HEK293 (cell line): ENCODE measurements around the gene CATSPER3.

Source experiments
- CTCF ChIA-PET: fragments of 350-600 bp; formaldehyde crosslinking; extraction: SDS; loops from one replicate; lab custom pipeline; 2021; ENCODE audit warnings: antibody characterized with exemption; lab: Yijun Ruan, JAX
- POLR2A ChIA-PET: fragments of 300-600 bp; formaldehyde crosslinking; extraction: SDS; loops from one replicate; lab custom pipeline; 2020; ENCODE audit warnings: antibody characterized with exemption, inconsistent platforms; lab: Yijun Ruan, JAX
- H3K27ac ChIP-seq: fragments of 200-500 bp; sonication (Bioruptor generic); 2 replicates; pipeline ENCODE4 v1.5.1; 2014; ENCODE audit warnings: low read depth, low read length, control low read depth, inconsistent platforms; ENCODE audit errors: extremely low read depth
- H3K36me3 ChIP-seq, 2 experiments: fragments of 200-500 bp in 1 of 2; sonication (Bioruptor generic) in 1 of 2; 1 replicate in 1 of 2; 2 replicates in 1 of 2; pipeline ENCODE4 v1.5.1; 2014 to 2017; ENCODE audit warnings: inconsistent platforms in 2 of 2, low read length in 2 of 2; ENCODE audit not compliant: control insufficient read depth in 2 of 2, insufficient read depth in 1 of 2
- H3K4me1 ChIP-seq: fragments of 200-500 bp; sonication (Bioruptor generic); 2 replicates; pipeline ENCODE4 v1.5.1; 2014; ENCODE audit warnings: mild to moderate bottlenecking, low read length, inconsistent platforms; ENCODE audit not compliant: control insufficient read depth, insufficient read depth
- H3K4me3 ChIP-seq: 2 replicates; pipeline ENCODE4 v1.5.1; 2011; ENCODE audit warnings: low read depth, mild to moderate bottlenecking, control low read depth, low read length, moderate library complexity
- H3K9me3 ChIP-seq: fragments of 200-500 bp; sonication (Bioruptor generic); 2 replicates; pipeline ENCODE4 v1.5.1; 2014; ENCODE audit warnings: low read depth, low read length, inconsistent platforms; ENCODE audit not compliant: control insufficient read depth, insufficient read depth
- AEBP2 ChIP-seq: fragments of 450-650 bp; formaldehyde crosslinking; IDR thresholded peaks from 2 replicates; pipeline ENCODE4 v1.5.1; 2016; ENCODE audit warnings: missing biosample characterization, missing genetic modification characterization, borderline replicate concordance
- BCL11B ChIP-seq: fragments of 450-650 bp; formaldehyde crosslinking; IDR thresholded peaks from 2 replicates; pipeline ENCODE4 v1.5.1; 2016; ENCODE audit warnings: low read depth, missing biosample characterization, missing genetic modification characterization
- ELK4 ChIP-seq: IDR thresholded peaks from 2 replicates; pipeline ENCODE4 v1.6.1; 2011; ENCODE audit warnings: mild to moderate bottlenecking, low read depth, low read length, borderline replicate concordance
- FEZF1 ChIP-seq: fragments of 450-650 bp; formaldehyde crosslinking; IDR thresholded peaks from 2 replicates; pipeline ENCODE4 v1.5.1; 2016; ENCODE audit warnings: missing biosample characterization, missing genetic modification characterization
- OVOL3 ChIP-seq: fragments of 450-650 bp; formaldehyde crosslinking; IDR thresholded peaks from 2 replicates; pipeline ENCODE4 v1.5.1; 2016; ENCODE audit warnings: missing biosample characterization, missing genetic modification characterization
- PBX3 ChIP-seq: sonication (generic); formaldehyde crosslinking; IDR thresholded peaks from 2 replicates; pipeline ENCODE4 v1.8.1; 2022; ENCODE audit warnings: mild to moderate bottlenecking, moderate library complexity, missing genetic modification reagents
- SCRT2 ChIP-seq: fragments of 450-650 bp; formaldehyde crosslinking; IDR thresholded peaks from 2 replicates; pipeline ENCODE4 v1.5.1; 2016; ENCODE audit warnings: missing biosample characterization, missing genetic modification characterization
- TSHZ1 ChIP-seq: fragments of 450-650 bp; formaldehyde crosslinking; IDR thresholded peaks from 2 replicates; pipeline ENCODE4 v1.5.1; 2016; ENCODE audit warnings: missing biosample characterization, missing genetic modification characterization, borderline replicate concordance
- ZNF10 ChIP-seq: fragments of 450-650 bp; formaldehyde crosslinking; IDR thresholded peaks from 2 replicates; pipeline ENCODE4 v1.5.1; 2017; ENCODE audit warnings: missing biosample characterization, missing genetic modification characterization
- ZNF146 ChIP-seq: fragments of 450-650 bp; formaldehyde crosslinking; IDR thresholded peaks from 2 replicates; pipeline ENCODE4 v1.5.1; 2016; ENCODE audit warnings: missing biosample characterization, missing genetic modification characterization
- ZNF169 ChIP-seq: fragments of 450-650 bp; formaldehyde crosslinking; IDR thresholded peaks from 2 replicates; pipeline ENCODE4 v1.5.1; 2016; ENCODE audit warnings: missing biosample characterization, missing genetic modification characterization
- ZNF335 ChIP-seq: fragments of 450-650 bp; formaldehyde crosslinking; conservative IDR thresholded peaks from 2 replicates; pipeline ENCODE4 v1.5.1; 2016; ENCODE audit warnings: missing biosample characterization, missing genetic modification characterization
- ZNF362 ChIP-seq: fragments of 450-650 bp; formaldehyde crosslinking; IDR thresholded peaks from 2 replicates; pipeline ENCODE4 v1.5.1; 2016; ENCODE audit warnings: missing biosample characterization, missing genetic modification characterization
- ZNF391 ChIP-seq: fragments of 450-650 bp; formaldehyde crosslinking; IDR thresholded peaks from 2 replicates; pipeline ENCODE4 v1.5.1; 2016; ENCODE audit warnings: low read depth, missing biosample characterization, missing genetic modification characterization, borderline replicate concordance
- ZNF626 ChIP-seq: fragments of 450-650 bp; sonication (Bioruptor Pico); formaldehyde crosslinking; IDR thresholded peaks from 2 replicates; pipeline ENCODE4 v1.5.1; 2018; ENCODE audit warnings: missing biosample characterization, missing genetic modification characterization, inconsistent platforms
- ZNF629 ChIP-seq: fragments of 450-650 bp; formaldehyde crosslinking; IDR thresholded peaks from 2 replicates; pipeline ENCODE4 v1.5.1; 2017; ENCODE audit warnings: missing biosample characterization, missing genetic modification characterization
- ZNF660 ChIP-seq: fragments of 450-650 bp; IDR thresholded peaks from 2 replicates; pipeline ENCODE4 v1.5.1; 2018; ENCODE audit warnings: missing biosample characterization, mild to moderate bottlenecking, missing genetic modification characterization
- ZNF664 ChIP-seq: fragments of 450-650 bp; formaldehyde crosslinking; IDR thresholded peaks from 2 replicates; pipeline ENCODE4 v1.5.1; 2016; ENCODE audit warnings: missing biosample characterization, missing genetic modification characterization
- ZNF701 ChIP-seq: fragments of 450-650 bp; formaldehyde crosslinking; IDR thresholded peaks from 2 replicates; pipeline ENCODE4 v1.5.1; 2016; ENCODE audit warnings: missing biosample characterization, missing genetic modification characterization
- ZSCAN18 ChIP-seq: fragments of 450-650 bp; formaldehyde crosslinking; IDR thresholded peaks from 2 replicates; pipeline ENCODE4 v1.5.1; 2016; ENCODE audit warnings: missing biosample characterization, missing genetic modification characterization

CATSPER3 gene

GRCh38 chr5:135046661-135047346 lies 79.1 kb downstream of the CATSPER3 start (continued):
- TF ChIP-seq ZNF391 (tag by site-specific recombination), result no peak

- Histone ChIP-seq H3K4me3 (no peak overlapping the region), H3K36me3 (no peaks in the 10 kb centered on the region), H3K4me1 (no peaks in the 10 kb centered on the region), H3K9me3 (no peaks in the 10 kb centered on the region), H3K27ac (no peak overlapping the region)
- CTCF ChIA-PET, result interaction anchor here (1.0 to 1.6 kb wide), 2 partner anchors 9 to 12 kb away, joined by 3 to 5 read pairs; no protein-coding TSS in a partner anchor
- TF ChIP-seq ZNF660 (tag by site-specific recombination) (no peak), OVOL3 (no peak), ELK4 (no peak), FEZF1 (tag by site-specific recombination) (no peak), ZNF701 (tag by site-specific recombination) (no peak), ZNF626 (no peak), ZNF362 (no peak), TSHZ1 (tag by site-specific recombination) (no peak), ZNF335 (no peak), SCRT2 (tag by site-specific recombination) (no peak), ZNF10 (tag by site-specific recombination) (no peak), ZNF146 (no peak), PBX3 (CRISPR knock-in tag) (no peak), ZSCAN18 (no peak), ZNF664 (tag by site-specific recombination) (no peak), ZNF629 (no peak), AEBP2 (tag by site-specific recombination) (no peak), ZNF169 (no peak), BCL11B (tag by site-specific recombination) (no peak)
- POLR2A ChIA-PET, result interaction anchor here (1.0 kb wide), 1 partner anchor 8 kb away, joined by 4 read pairs; no protein-coding TSS in a partner anchor
These were observed 79.6 kb downstream of the CATSPER3 start for GRCh38 chr5:135047347-135047695.
